ENCODE measurements around the gene TRPC4AP.
A peak's percentile ranks its signal among the peaks of the same experiment; 100 is the strongest.

Gene TRPC4AP

GRCh38 chr20:34955231-34956040 lies 137.2 kb downstream of the TRPC4AP start, which contains the start of the genes GSS and MYH7B:
TSS of gene GSS (minus strand) at chr20:34955806. CDS start at chr20:34951852, 3,954 bp downstream.
TSS of gene MYH7B (plus strand) at chr20:34955868. CDS start at chr20:34978006, 22,138 bp downstream.
- peak; percentile 43 for TF ChIP-seq CTCF (IDR thresholded peaks at IDR 0.05; ENCODE audit: low read depth, low read length)

GRCh38 chr20:34954904-34955230 lies 137.7 kb downstream of the TRPC4AP start:
- no peak for TF ChIP-seq CTCF (IDR thresholded peaks at IDR 0.05; ENCODE audit: low read depth, low read length)
- peak overlapping the region; percentile 72 for H3K4me3 ChIP-seq (ENCODE audit: low read depth, low read length)

More at GRCh38 chr20:34955231-34956040, 137.2 kb downstream of the TRPC4AP start, which contains the start of the genes GSS and MYH7B:
- H3K4me3 ChIP-seq (ENCODE audit: low read depth, low read length) = peak within 1 kb of the TSS; percentile 72

DNA sequence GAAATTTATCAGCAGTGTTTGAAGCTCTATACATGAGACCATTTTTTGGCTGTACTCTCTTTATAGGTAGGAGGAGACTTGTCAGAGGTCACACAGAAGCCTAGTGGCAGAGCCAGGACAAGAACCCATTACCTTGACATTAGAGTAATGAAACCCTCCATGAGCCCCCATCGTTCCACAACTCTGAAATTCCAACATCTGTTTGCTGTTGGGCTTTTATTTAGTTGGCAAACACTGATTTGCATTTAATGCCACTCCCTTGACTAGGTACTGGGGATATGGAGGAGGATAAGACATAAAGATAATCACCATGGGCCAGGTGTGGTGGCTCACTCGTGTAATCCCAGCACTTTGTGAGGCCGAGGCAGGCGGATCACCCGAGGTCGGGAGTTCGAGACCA lies 138.6 kb downstream of the TRPC4AP start:
- TF ChIP-seq CTCF (IDR thresholded peaks at IDR 0.05; ENCODE audit: low read depth, low read length) = no peak
- no peak overlapping the region for H3K4me3 ChIP-seq (ENCODE audit: low read depth, low read length)

- no peak for TF ChIP-seq CTCF (IDR thresholded peaks at IDR 0.05; ENCODE audit: low read depth, low read length)
Observed at GRCh38 chr20:34952671-34953070, 139.9 kb downstream of the TRPC4AP start.

More at GRCh38 chr20:34952671-34953070, 139.9 kb downstream of the TRPC4AP start:
- H3K4me3 ChIP-seq (ENCODE audit: low read depth, low read length) = no peak overlapping the region
